PC-3 (cell line): ENCODE data around the gene GIGYF2. TPM values are rescaled to one million over a fixed set of nuclear protein-coding genes. Genes with fewer than 3 reads are reported as not detected.

Experiments used
- ATAC-seq: fragments of 200-7000 bp; cut with Tn5 transposase; 2 replicates; pipeline ENCODE4 v1.9.1; 2020; ENCODE audit warnings: mild to moderate bottlenecking, moderate library complexity
- BruUV-seq: library from RNA; stranded (reverse); fragments of 400-500 nt; replicated peaks from 2 replicates; lab custom pipeline; 2021; lab: Mats Ljungman, UMichigan
- CTCF ChIA-PET: fragments of 300-600 bp; sonication (Branson Sonifier 250); formaldehyde crosslinking; loops from one replicate; lab custom pipeline; 2022; ENCODE audit warnings: antibody characterized with exemption; lab: Charles Lee
- POLR2A ChIA-PET: fragments of 300-600 bp; sonication (Branson Sonifier 250); formaldehyde crosslinking; loops from one replicate; lab custom pipeline; 2022; ENCODE audit warnings: antibody characterized with exemption; ENCODE audit not compliant: unreplicated experiment; lab: Charles Lee
- DNase-seq: peaks from one replicate; pipeline ENCODE4 v3.0.0-alpha.2; 2015
- H2AFZ ChIP-seq: fragments of 300-600 bp; sonication (generic); 2 replicates; pipeline ENCODE4 v1.6.0; 2016; ENCODE audit warnings: antibody characterized with exemption, low read length
- H3F3A ChIP-seq: fragments of 300-600 bp; sonication (generic); one replicate; pipeline ENCODE4 v1.6.0; 2017; ENCODE audit warnings: antibody characterized with exemption, low read length, control low read depth, mild to moderate bottlenecking; ENCODE audit not compliant: unreplicated experiment
- H3K27ac ChIP-seq: fragments of 300-600 bp; sonication (generic); 2 replicates; pipeline ENCODE4 v1.5.1; 2016; ENCODE audit warnings: mild to moderate bottlenecking, low read length
- H3K27me3 ChIP-seq: fragments of 300-600 bp; sonication (generic); 2 replicates; pipeline ENCODE4 v1.6.1; 2016; ENCODE audit warnings: low read length, mixed read lengths
- H3K36me3 ChIP-seq: fragments of 300-600 bp; sonication (generic); 2 replicates; pipeline ENCODE4 v1.6.1; 2016; ENCODE audit warnings: low read depth, mixed run types, low read length, mixed read lengths
- H3K4me1 ChIP-seq: fragments of 300-600 bp; sonication (generic); 2 replicates; pipeline ENCODE4 v1.5.1; 2016; ENCODE audit warnings: low read length; ENCODE audit not compliant: insufficient read depth
- H3K4me2 ChIP-seq: fragments of 300-600 bp; sonication (generic); 2 replicates; pipeline ENCODE4 v1.6.0; 2016; ENCODE audit warnings: low read length
- H3K4me3 ChIP-seq: fragments of 300-600 bp; sonication (generic); 2 replicates; pipeline ENCODE4 v1.5.1; 2016; ENCODE audit warnings: mild to moderate bottlenecking, low read length, mixed read lengths
- H3K79me2 ChIP-seq: fragments of 300-600 bp; sonication (generic); 2 replicates; pipeline ENCODE4 v1.6.1; 2017; ENCODE audit warnings: low read length, mixed read lengths
- H3K9ac ChIP-seq: fragments of 300-600 bp; sonication (generic); 2 replicates; pipeline ENCODE4 v1.6.0; 2016; ENCODE audit warnings: mild to moderate bottlenecking, low read length
- H3K9me2 ChIP-seq: fragments of 300-600 bp; sonication (generic); replicated peaks from 2 replicates; pipeline ENCODE4 v1.6.1; 2016; ENCODE audit warnings: mixed run types, low read length, mixed read lengths
- H3K9me3 ChIP-seq: fragments of 300-600 bp; sonication (generic); 2 replicates; pipeline ENCODE4 v1.6.1; 2016; ENCODE audit warnings: low read length, mixed read lengths
- H4K20me1 ChIP-seq: fragments of 300-600 bp; sonication (generic); 2 replicates; pipeline ENCODE4 v1.6.1; 2016; ENCODE audit warnings: low read length, mixed read lengths
- EZH2 ChIP-seq: fragments of 300-600 bp; sonication (generic); IDR thresholded peaks from one replicate; pipeline ENCODE4 v1.6.1; 2017; ENCODE audit warnings: antibody characterized with exemption, mild to moderate bottlenecking, low read length; ENCODE audit not compliant: unreplicated experiment
- EZH2phosphoT487 ChIP-seq: fragments of 300-600 bp; sonication (generic); IDR thresholded peaks from 2 replicates; pipeline ENCODE4 v1.6.1; 2018; ENCODE audit warnings: mild to moderate bottlenecking, antibody characterized with exemption, low read length, borderline replicate concordance
- intact Hi-C: fragments of 100-400 bp; cut with micrococcal nuclease; formaldehyde crosslinking; loops from 2 replicates; pipeline ENCODE4 v1.9.0; 2023
- total RNA-seq: library from RNA; depleted of rRNA; stranded (reverse); fragments of >200 nt; gene quantifications from 2 replicates; pipeline ENCODE4 v1.2.3, GENCODE V29; 2014
- TF ChIP-seq, protein P1 (sequence below): fragments of 300-600 bp; sonication (generic); conservative IDR thresholded peaks from 2 replicates; pipeline ENCODE4 v1.5.1; 2017; ENCODE audit warnings: antibody characterized with exemption, low read depth, mild to moderate bottlenecking, low read length

Gene GIGYF2
- total RNA-seq, 1 experiment from 2014 or later: 41.3 TPM

DNA sequence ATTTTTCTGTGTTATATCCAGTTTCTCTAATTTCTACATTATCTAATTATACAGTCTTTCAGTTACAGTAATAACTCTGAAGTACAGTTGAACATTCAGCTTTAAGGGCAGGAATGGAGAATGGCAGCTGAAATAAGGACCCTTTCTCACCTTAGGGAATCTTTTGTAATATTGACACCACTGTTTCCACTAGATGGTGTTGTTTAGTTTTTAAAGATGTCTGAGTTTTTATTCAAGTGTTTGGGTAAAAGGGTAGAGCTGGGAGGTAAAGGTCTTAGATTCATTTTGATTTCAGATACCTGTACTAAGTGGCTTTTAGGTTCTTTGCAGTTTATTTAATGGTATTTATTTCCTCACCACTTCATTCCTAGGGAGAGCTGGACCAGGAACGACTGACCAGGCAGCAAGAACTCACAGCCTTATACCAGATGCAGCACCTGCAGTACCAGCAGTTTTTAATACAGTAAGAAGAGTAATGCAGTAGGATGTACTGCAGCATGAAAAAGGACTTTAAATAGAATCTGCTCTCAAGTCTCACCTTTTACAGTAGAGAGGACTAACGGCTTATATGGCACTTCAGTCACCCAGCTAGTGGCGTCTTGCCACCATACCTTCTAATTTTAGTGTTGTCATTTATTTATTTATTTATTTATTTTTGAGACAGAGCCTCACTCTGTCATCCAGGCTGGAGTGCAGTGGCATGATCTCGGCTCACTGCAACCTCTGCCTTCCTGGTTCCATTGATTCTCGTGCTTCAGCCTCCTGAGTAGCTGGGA is 112.4 kb downstream of the GIGYF2 start:
- no peak for ATAC-seq
- H2AFZ ChIP-seq: no peak overlapping the region
- no peaks in the 10 kb centered on the region for H3K4me1 ChIP-seq
- no peaks in the 10 kb centered on the region for H3K9me3 ChIP-seq
- no TSS peak for BruUV-seq
- TF ChIP-seq EZH2 (no peak), EZH2phosphoT487 (no peak)
- TF ChIP-seq, protein P1, sequence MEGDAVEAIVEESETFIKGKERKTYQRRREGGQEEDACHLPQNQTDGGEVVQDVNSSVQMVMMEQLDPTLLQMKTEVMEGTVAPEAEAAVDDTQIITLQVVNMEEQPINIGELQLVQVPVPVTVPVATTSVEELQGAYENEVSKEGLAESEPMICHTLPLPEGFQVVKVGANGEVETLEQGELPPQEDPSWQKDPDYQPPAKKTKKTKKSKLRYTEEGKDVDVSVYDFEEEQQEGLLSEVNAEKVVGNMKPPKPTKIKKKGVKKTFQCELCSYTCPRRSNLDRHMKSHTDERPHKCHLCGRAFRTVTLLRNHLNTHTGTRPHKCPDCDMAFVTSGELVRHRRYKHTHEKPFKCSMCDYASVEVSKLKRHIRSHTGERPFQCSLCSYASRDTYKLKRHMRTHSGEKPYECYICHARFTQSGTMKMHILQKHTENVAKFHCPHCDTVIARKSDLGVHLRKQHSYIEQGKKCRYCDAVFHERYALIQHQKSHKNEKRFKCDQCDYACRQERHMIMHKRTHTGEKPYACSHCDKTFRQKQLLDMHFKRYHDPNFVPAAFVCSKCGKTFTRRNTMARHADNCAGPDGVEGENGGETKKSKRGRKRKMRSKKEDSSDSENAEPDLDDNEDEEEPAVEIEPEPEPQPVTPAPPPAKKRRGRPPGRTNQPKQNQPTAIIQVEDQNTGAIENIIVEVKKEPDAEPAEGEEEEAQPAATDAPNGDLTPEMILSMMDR: peak; percentile 30
- DNase-seq: no peak
- H3K27me3 ChIP-seq: no peaks in the 10 kb centered on the region
- POLR2A ChIA-PET: interaction anchor here (0.7 kb wide), 1 partner anchor 113 kb away, joined by 3 read pairs; no protein-coding TSS in a partner anchor
- H4K20me1 ChIP-seq: no peaks in the 10 kb centered on the region
- no peak overlapping the region for H3K4me3 ChIP-seq
- no peaks in the 10 kb centered on the region for H3F3A ChIP-seq
- intact Hi-C loops: no loop called here
- H3K36me3 ChIP-seq: peaks cover 55% of the 10 kb centered on the region; the same call in 1 of the 2 replicates
- no peak overlapping the region for H3K27ac ChIP-seq
- CTCF ChIA-PET: no interaction called here
- no peak overlapping the region for H3K9ac ChIP-seq
- H3K4me2 ChIP-seq: no peak overlapping the region
- H3K79me2 ChIP-seq: no peaks in the 10 kb centered on the region
- H3K9me2 ChIP-seq: no peaks in the 10 kb centered on the region

DNA sequence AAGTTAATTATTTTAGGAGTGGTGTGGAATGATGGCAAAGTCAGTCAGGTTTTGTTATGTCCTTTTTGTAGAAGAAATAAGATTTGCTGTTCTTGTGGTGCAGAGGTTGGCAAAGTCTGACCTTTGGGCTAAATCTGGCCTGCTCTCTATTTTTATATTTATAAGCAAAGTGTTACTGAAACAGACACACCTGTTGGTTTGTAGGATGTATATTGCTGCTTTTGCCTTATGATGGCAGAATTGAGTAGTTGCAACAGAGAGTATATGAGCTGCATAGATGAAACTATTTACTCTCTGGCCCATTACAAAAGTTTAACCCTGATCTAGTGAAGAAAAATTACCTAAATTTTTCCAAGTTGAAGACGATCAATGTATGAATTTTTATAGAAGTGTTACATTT is 113.3 kb downstream of the GIGYF2 start:
- no peaks in the 10 kb centered on the region for H3K4me1 ChIP-seq
- POLR2A ChIA-PET: interaction anchor here (0.6 kb wide), 1 partner anchor 66 kb away, joined by 3 read pairs; no protein-coding TSS in a partner anchor
- H3K9ac ChIP-seq: no peak overlapping the region
- no peaks in the 10 kb centered on the region for H3K79me2 ChIP-seq
- DNase-seq (no peak), ATAC-seq (no peak)
- TF ChIP-seq, protein P1: no peak
- TF ChIP-seq EZH2phosphoT487 (no peak), EZH2 (no peak)
- H3K9me3 ChIP-seq: no peaks in the 10 kb centered on the region
- H3K9me2 ChIP-seq: no peaks in the 10 kb centered on the region
- CTCF ChIA-PET: no interaction called here
- H4K20me1 ChIP-seq: no peaks in the 10 kb centered on the region
- no peak overlapping the region for H3K4me3 ChIP-seq
- H2AFZ ChIP-seq: no peak overlapping the region
- intact Hi-C loops: no loop called here
- H3K27me3 ChIP-seq: no peaks in the 10 kb centered on the region
- no peak overlapping the region for H3K27ac ChIP-seq
- BruUV-seq: TSS peak; percentile 9
- H3F3A ChIP-seq: no peaks in the 10 kb centered on the region
- H3K36me3 ChIP-seq: peaks cover 61% of the 10 kb centered on the region; the same call in 1 of the 2 replicates
- no peak overlapping the region for H3K4me2 ChIP-seq

DNA sequence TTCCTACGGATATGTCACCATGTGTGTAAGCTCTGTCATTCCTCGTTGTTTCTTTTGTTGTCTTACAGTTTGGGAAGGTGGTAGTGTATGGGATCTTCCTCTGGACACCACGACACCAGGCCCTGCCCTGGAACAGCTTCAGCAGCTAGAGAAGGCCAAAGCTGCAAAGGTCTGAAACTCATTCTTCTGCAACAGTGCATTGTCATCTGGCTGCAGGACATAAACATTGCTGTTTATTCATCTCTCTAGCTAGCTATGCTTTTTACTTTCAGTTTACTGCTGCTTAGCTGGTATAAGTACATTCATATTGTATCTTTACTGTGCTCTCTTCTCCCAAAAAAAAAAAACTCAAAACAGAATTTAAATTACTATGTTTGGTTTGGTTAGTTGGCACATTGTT is 118.4 kb downstream of the GIGYF2 start:
- Histone ChIP-seq H2AFZ (no peak overlapping the region), H3K36me3 (peaks cover 64% of the 10 kb centered on the region; the same call in 1 of the 2 replicates), H3K79me2 (no peaks in the 10 kb centered on the region), H3K9me3 (no peaks in the 10 kb centered on the region), H3K9ac (no peak overlapping the region), H3K9me2 (no peaks in the 10 kb centered on the region), H3K4me3 (no peak overlapping the region), H4K20me1 (no peaks in the 10 kb centered on the region), H3K27me3 (no peaks in the 10 kb centered on the region), H3K4me1 (no peaks in the 10 kb centered on the region), H3K27ac (no peak overlapping the region), H3K4me2 (no peak overlapping the region), H3F3A (no peaks in the 10 kb centered on the region)
- DNase-seq (no peak), ATAC-seq (no peak)
- ChIA-PET POLR2A (no interaction called here), CTCF (no interaction called here)
- intact Hi-C loops: no loop called here
- BruUV-seq: no TSS peak
- TF ChIP-seq EZH2phosphoT487 (no peak), EZH2 (no peak)
- TF ChIP-seq, protein P1: no peak
